HEK293 (cell line): Measurements from ENCODE around the gene ATG10.
A peak's percentile ranks its signal among the peaks of the same experiment; 100 is the strongest.

Experiments used
- MEIS1 ChIP-seq: sonication (generic); formaldehyde crosslinking; IDR thresholded peaks from 2 replicates; pipeline ENCODE4 v1.8.1; 2022; ENCODE audit warnings: missing genetic modification reagents, mild to moderate bottlenecking, borderline replicate concordance
- ZFP69B ChIP-seq: fragments of 450-650 bp; formaldehyde crosslinking; IDR thresholded peaks from 2 replicates; pipeline ENCODE4 v1.5.1; 2016; ENCODE audit warnings: missing biosample characterization, missing genetic modification characterization
- ZNF354C ChIP-seq: fragments of 450-650 bp; formaldehyde crosslinking; IDR thresholded peaks from 2 replicates; pipeline ENCODE4 v1.5.1; 2016; ENCODE audit warnings: missing biosample characterization, missing genetic modification characterization, low read depth, borderline replicate concordance
- ZNF510 ChIP-seq: fragments of 450-650 bp; formaldehyde crosslinking; IDR thresholded peaks from 2 replicates; pipeline ENCODE4 v1.5.1; 2018; ENCODE audit warnings: mild to moderate bottlenecking, missing genetic modification characterization, missing biosample characterization; ENCODE audit not compliant: insufficient replicate concordance
- ZNF707 ChIP-seq: fragments of 450-650 bp; formaldehyde crosslinking; IDR thresholded peaks from 2 replicates; pipeline ENCODE4 v1.5.1; 2016; ENCODE audit warnings: missing biosample characterization, missing genetic modification characterization
- TF ChIP-seq, protein P1 (sequence below): fragments of 450-650 bp; formaldehyde crosslinking; IDR thresholded peaks from 2 replicates; pipeline ENCODE4 v1.5.1; 2016; ENCODE audit warnings: missing biosample characterization, missing genetic modification characterization
- TF ChIP-seq, protein P2 (sequence below): fragments of 450-650 bp; formaldehyde crosslinking; IDR thresholded peaks from 2 replicates; pipeline ENCODE4 v1.5.1; 2016; ENCODE audit warnings: missing biosample characterization, missing genetic modification characterization
- TF ChIP-seq, protein P3 (sequence below): fragments of 450-650 bp; formaldehyde crosslinking; IDR thresholded peaks from 2 replicates; pipeline ENCODE4 v1.5.1; 2016; ENCODE audit warnings: missing biosample characterization, missing genetic modification characterization
- TF ChIP-seq, protein P4 (sequence below): fragments of 450-650 bp; formaldehyde crosslinking; IDR thresholded peaks from 2 replicates; pipeline ENCODE4 v1.5.1; 2016; ENCODE audit warnings: missing biosample characterization, missing genetic modification characterization, low read depth
- TF ChIP-seq, protein P5 (sequence below): fragments of 450-650 bp; formaldehyde crosslinking; conservative IDR thresholded peaks from 2 replicates; pipeline ENCODE4 v1.5.1; 2016; ENCODE audit warnings: low read depth, missing biosample characterization, missing genetic modification characterization
- TF ChIP-seq, protein P6 (sequence below): fragments of 450-650 bp; formaldehyde crosslinking; IDR thresholded peaks from 2 replicates; pipeline ENCODE4 v1.5.1; 2016; ENCODE audit warnings: missing biosample characterization, missing genetic modification characterization
- TF ChIP-seq, protein P7 (sequence below): fragments of 450-650 bp; formaldehyde crosslinking; IDR thresholded peaks from 2 replicates; pipeline ENCODE4 v1.5.1; 2016; ENCODE audit warnings: missing biosample characterization, missing genetic modification characterization, low read depth
- TF ChIP-seq, protein P8 (sequence below): fragments of 450-650 bp; formaldehyde crosslinking; IDR thresholded peaks from 2 replicates; pipeline ENCODE4 v1.5.1; 2016; ENCODE audit warnings: missing biosample characterization, missing genetic modification characterization

DNA sequence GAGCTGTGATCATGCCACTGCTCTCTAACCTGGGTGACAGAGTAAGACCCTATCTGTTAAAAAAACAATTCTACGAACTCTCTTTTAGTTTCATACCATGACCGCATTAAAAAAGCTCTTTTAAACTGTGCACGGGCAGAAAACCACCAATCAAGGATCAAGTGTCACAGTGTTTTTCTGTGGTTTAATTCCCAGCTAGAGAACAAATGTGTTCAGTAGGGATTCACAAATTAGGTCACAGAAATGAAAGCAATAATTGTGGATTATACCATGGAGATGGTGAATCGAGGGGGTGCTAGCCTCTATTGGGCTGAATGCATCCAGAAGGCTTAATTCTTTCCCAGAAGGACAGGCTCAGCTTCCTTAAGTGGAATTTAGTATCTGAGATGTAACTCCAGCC lies 79.1 kb downstream of the ATG10 start:
- TF ChIP-seq, protein P1, sequence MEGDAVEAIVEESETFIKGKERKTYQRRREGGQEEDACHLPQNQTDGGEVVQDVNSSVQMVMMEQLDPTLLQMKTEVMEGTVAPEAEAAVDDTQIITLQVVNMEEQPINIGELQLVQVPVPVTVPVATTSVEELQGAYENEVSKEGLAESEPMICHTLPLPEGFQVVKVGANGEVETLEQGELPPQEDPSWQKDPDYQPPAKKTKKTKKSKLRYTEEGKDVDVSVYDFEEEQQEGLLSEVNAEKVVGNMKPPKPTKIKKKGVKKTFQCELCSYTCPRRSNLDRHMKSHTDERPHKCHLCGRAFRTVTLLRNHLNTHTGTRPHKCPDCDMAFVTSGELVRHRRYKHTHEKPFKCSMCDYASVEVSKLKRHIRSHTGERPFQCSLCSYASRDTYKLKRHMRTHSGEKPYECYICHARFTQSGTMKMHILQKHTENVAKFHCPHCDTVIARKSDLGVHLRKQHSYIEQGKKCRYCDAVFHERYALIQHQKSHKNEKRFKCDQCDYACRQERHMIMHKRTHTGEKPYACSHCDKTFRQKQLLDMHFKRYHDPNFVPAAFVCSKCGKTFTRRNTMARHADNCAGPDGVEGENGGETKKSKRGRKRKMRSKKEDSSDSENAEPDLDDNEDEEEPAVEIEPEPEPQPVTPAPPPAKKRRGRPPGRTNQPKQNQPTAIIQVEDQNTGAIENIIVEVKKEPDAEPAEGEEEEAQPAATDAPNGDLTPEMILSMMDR (tag by site-specific recombination): no peak
- TF ChIP-seq, protein P2, sequence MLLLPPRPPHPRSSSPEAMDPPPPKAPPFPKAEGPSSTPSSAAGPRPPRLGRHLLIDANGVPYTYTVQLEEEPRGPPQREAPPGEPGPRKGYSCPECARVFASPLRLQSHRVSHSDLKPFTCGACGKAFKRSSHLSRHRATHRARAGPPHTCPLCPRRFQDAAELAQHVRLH (tag by site-specific recombination): no peak
- no peak for TF ChIP-seq ZNF510 (tag by site-specific recombination)
- TF ChIP-seq, protein P3, sequence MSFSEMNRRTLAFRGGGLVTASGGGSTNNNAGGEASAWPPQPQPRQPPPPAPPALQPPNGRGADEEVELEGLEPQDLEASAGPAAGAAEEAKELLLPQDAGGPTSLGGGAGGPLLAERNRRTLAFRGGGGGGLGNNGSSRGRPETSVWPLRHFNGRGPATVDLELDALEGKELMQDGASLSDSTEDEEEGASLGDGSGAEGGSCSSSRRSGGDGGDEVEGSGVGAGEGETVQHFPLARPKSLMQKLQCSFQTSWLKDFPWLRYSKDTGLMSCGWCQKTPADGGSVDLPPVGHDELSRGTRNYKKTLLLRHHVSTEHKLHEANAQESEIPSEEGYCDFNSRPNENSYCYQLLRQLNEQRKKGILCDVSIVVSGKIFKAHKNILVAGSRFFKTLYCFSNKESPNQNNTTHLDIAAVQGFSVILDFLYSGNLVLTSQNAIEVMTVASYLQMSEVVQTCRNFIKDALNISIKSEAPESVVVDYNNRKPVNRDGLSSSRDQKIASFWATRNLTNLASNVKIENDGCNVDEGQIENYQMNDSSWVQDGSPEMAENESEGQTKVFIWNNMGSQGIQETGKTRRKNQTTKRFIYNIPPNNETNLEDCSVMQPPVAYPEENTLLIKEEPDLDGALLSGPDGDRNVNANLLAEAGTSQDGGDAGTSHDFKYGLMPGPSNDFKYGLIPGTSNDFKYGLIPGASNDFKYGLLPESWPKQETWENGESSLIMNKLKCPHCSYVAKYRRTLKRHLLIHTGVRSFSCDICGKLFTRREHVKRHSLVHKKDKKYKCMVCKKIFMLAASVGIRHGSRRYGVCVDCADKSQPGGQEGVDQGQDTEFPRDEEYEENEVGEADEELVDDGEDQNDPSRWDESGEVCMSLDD (tag by site-specific recombination): no peak
- no peak for TF ChIP-seq MEIS1 (CRISPR knock-in tag)
- TF ChIP-seq ZNF707 (tag by site-specific recombination): no peak
- TF ChIP-seq, protein P4, sequence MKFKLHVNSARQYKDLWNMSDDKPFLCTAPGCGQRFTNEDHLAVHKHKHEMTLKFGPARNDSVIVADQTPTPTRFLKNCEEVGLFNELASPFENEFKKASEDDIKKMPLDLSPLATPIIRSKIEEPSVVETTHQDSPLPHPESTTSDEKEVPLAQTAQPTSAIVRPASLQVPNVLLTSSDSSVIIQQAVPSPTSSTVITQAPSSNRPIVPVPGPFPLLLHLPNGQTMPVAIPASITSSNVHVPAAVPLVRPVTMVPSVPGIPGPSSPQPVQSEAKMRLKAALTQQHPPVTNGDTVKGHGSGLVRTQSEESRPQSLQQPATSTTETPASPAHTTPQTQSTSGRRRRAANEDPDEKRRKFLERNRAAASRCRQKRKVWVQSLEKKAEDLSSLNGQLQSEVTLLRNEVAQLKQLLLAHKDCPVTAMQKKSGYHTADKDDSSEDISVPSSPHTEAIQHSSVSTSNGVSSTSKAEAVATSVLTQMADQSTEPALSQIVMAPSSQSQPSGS (tag by site-specific recombination): no peak
- TF ChIP-seq, protein P5, sequence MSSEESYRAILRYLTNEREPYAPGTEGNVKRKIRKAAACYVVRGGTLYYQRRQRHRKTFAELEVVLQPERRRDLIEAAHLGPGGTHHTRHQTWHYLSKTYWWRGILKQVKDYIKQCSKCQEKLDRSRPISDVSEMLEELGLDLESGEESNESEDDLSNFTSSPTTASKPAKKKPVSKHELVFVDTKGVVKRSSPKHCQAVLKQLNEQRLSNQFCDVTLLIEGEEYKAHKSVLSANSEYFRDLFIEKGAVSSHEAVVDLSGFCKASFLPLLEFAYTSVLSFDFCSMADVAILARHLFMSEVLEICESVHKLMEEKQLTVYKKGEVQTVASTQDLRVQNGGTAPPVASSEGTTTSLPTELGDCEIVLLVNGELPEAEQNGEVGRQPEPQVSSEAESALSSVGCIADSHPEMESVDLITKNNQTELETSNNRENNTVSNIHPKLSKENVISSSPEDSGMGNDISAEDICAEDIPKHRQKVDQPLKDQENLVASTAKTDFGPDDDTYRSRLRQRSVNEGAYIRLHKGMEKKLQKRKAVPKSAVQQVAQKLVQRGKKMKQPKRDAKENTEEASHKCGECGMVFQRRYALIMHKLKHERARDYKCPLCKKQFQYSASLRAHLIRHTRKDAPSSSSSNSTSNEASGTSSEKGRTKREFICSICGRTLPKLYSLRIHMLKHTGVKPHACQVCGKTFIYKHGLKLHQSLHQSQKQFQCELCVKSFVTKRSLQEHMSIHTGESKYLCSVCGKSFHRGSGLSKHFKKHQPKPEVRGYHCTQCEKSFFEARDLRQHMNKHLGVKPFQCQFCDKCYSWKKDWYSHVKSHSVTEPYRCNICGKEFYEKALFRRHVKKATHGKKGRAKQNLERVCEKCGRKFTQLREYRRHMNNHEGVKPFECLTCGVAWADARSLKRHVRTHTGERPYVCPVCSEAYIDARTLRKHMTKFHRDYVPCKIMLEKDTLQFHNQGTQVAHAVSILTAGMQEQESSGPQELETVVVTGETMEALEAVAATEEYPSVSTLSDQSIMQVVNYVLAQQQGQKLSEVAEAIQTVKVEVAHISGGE: no peak
- TF ChIP-seq ZFP69B (tag by site-specific recombination): no peak
- TF ChIP-seq, protein P6, sequence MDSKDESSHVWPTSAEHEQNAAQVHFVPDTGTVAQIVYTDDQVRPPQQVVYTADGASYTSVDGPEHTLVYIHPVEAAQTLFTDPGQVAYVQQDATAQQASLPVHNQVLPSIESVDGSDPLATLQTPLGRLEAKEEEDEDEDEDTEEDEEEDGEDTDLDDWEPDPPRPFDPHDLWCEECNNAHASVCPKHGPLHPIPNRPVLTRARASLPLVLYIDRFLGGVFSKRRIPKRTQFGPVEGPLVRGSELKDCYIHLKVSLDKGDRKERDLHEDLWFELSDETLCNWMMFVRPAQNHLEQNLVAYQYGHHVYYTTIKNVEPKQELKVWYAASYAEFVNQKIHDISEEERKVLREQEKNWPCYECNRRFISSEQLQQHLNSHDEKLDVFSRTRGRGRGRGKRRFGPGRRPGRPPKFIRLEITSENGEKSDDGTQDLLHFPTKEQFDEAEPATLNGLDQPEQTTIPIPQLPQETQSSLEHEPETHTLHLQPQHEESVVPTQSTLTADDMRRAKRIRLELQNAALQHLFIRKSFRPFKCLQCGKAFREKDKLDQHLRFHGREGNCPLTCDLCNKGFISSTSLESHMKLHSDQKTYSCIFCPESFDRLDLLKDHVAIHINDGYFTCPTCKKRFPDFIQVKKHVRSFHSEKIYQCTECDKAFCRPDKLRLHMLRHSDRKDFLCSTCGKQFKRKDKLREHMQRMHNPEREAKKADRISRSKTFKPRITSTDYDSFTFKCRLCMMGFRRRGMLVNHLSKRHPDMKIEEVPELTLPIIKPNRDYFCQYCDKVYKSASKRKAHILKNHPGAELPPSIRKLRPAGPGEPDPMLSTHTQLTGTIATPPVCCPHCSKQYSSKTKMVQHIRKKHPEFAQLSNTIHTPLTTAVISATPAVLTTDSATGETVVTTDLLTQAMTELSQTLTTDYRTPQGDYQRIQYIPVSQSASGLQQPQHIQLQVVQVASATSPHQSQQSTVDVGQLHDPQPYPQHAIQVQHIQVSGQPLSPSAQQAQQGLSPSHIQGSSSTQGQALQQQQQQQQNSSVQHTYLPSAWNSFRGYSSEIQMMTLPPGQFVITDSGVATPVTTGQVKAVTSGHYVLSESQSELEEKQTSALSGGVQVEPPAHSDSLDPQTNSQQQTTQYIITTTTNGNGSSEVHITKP (tag by site-specific recombination): peak; percentile 29; the same call in 1 of the 2 replicates
- no peak for TF ChIP-seq ZNF354C
- TF ChIP-seq, protein P7, sequence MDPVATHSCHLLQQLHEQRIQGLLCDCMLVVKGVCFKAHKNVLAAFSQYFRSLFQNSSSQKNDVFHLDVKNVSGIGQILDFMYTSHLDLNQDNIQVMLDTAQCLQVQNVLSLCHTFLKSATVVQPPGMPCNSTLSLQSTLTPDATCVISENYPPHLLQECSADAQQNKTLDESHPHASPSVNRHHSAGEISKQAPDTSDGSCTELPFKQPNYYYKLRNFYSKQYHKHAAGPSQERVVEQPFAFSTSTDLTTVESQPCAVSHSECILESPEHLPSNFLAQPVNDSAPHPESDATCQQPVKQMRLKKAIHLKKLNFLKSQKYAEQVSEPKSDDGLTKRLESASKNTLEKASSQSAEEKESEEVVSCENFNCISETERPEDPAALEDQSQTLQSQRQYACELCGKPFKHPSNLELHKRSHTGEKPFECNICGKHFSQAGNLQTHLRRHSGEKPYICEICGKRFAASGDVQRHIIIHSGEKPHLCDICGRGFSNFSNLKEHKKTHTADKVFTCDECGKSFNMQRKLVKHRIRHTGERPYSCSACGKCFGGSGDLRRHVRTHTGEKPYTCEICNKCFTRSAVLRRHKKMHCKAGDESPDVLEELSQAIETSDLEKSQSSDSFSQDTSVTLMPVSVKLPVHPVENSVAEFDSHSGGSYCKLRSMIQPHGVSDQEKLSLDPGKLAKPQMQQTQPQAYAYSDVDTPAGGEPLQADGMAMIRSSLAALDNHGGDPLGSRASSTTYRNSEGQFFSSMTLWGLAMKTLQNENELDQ: no peak
- TF ChIP-seq, protein P8, sequence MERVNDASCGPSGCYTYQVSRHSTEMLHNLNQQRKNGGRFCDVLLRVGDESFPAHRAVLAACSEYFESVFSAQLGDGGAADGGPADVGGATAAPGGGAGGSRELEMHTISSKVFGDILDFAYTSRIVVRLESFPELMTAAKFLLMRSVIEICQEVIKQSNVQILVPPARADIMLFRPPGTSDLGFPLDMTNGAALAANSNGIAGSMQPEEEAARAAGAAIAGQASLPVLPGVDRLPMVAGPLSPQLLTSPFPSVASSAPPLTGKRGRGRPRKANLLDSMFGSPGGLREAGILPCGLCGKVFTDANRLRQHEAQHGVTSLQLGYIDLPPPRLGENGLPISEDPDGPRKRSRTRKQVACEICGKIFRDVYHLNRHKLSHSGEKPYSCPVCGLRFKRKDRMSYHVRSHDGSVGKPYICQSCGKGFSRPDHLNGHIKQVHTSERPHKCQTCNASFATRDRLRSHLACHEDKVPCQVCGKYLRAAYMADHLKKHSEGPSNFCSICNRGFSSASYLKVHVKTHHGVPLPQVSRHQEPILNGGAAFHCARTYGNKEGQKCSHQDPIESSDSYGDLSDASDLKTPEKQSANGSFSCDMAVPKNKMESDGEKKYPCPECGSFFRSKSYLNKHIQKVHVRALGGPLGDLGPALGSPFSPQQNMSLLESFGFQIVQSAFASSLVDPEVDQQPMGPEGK (tag by site-specific recombination): no peak
